Stomach smooth muscle (tissue), 2 donors: ENCODE data around the gene GRAMD1A.
A peak's percentile ranks its signal among the peaks of the same experiment; 100 is the strongest.
"Not testable (repeated sequence)": the region's sequence is repeated elsewhere in the genome, so short reads cannot be mapped to it uniquely, and the experiment has no call there.

Source experiments
- H3K27ac ChIP-seq: one replicate; pipeline ENCODE4 v1.7.0; 2013; ENCODE audit warnings: mild to moderate bottlenecking, low read length, inconsistent platforms
- H3K27me3 ChIP-seq, 2 donors: one replicate each; pipeline ENCODE4 v1.7.0; 2013; ENCODE audit warnings: low read length in 2 of 2; ENCODE audit not compliant: insufficient read depth in 2 of 2, control insufficient read depth in 1 of 2
- H3K36me3 ChIP-seq, 2 donors: one replicate each; pipeline ENCODE4 v1.7.0; 2013; ENCODE audit warnings: low read length in 2 of 2; ENCODE audit not compliant: control insufficient read depth in 2 of 2, insufficient read depth in 2 of 2
- H3K4me1 ChIP-seq: one replicate; pipeline ENCODE4 v1.7.0; 2013; ENCODE audit warnings: low read length; ENCODE audit not compliant: control insufficient read depth, insufficient read depth
- H3K4me3 ChIP-seq, 2 donors: one replicate each; pipeline ENCODE4 v1.7.0; 2013; ENCODE audit warnings: low read length in 2 of 2
- H3K9ac ChIP-seq, 2 donors: one replicate each; pipeline ENCODE4 v1.7.0; 2013; ENCODE audit warnings: low read length in 2 of 2, mild to moderate bottlenecking in 1 of 2
- H3K9me3 ChIP-seq, 2 donors: one replicate each; pipeline ENCODE4 v1.7.0; 2013; ENCODE audit warnings: low read length in 2 of 2; ENCODE audit not compliant: control insufficient read depth in 2 of 2
- donor health status: healthy.
- donor health status: Pancreatic carcinoma.

GRAMD1A gene

DNA sequence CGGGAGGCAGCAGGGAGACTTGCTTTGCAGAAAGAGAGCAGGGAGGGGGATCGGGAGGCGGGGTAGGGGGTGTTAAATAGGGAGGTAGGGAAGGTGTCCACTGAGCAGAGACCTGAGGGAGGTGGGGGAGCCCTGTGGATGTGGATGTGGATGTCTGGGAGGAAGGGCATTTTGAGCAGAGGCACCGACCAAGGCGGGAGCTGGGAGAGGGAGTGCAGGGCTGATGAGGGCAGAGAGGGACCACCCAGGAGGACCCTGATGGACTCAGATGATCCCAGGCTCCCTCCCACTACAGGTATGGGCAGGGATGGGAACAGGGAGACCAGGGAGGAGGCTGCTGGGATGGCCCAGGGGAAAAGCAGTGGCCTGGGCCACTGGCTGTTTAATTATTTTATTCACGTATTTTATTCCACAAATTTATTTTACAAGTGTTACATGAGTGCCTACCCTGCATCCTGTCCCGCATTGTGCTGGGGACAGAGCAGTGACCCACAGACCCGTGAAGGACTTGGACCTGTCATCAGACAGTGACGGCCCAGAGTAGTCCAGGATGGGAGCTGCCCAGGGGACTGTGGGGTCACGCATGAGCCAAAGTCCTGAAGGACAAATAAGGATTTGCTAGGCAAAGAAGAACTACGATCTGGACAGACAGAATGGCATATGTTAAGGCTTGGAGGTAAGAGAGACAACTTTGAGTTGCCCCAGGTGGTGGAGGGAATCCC lies 5.3 kb downstream of the GRAMD1A start:
- H3K4me3 ChIP-seq, result no peak overlapping the region
- H3K36me3 ChIP-seq, result peaks cover 8 to 15% of the 10 kb centered on the region in 2 donors
- no peaks in the 10 kb centered on the region for H3K27me3 ChIP-seq
- peak overlapping the region in 1 of 2 donors; percentile 22 for H3K9ac ChIP-seq
- H3K9me3 ChIP-seq, result no peaks in the 10 kb centered on the region
- no peak overlapping the region for H3K27ac ChIP-seq
- H3K4me1 ChIP-seq, result peaks cover 25% of the 10 kb centered on the region

DNA sequence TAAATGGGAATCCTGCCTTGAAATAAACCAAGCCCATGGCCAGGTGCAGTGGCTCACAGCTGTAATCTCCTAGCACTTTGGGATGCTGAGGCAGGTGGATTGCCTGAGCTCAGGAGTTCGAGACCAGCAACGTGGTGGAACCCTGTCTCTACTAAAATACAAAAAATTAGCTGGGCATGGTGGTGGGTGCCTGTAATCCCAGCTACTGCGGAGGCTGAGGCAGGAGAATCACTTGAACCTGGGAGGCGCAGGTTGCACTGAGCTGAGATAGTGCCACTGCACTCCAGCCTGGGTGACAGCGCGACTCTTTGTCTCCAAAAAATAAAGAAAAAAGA lies 5.9 kb downstream of the GRAMD1A start:
- not testable (repeated sequence) for H3K27ac ChIP-seq, H3K27me3 ChIP-seq, H3K4me3 ChIP-seq, H3K9me3 ChIP-seq
- Histone ChIP-seq H3K36me3 (peaks cover 12 to 16% of the 10 kb centered on the region in 2 donors), H3K4me1 (peaks cover 22% of the 10 kb centered on the region), H3K9ac (peak overlapping the region in 1 of 2 donors; percentile 22)

DNA sequence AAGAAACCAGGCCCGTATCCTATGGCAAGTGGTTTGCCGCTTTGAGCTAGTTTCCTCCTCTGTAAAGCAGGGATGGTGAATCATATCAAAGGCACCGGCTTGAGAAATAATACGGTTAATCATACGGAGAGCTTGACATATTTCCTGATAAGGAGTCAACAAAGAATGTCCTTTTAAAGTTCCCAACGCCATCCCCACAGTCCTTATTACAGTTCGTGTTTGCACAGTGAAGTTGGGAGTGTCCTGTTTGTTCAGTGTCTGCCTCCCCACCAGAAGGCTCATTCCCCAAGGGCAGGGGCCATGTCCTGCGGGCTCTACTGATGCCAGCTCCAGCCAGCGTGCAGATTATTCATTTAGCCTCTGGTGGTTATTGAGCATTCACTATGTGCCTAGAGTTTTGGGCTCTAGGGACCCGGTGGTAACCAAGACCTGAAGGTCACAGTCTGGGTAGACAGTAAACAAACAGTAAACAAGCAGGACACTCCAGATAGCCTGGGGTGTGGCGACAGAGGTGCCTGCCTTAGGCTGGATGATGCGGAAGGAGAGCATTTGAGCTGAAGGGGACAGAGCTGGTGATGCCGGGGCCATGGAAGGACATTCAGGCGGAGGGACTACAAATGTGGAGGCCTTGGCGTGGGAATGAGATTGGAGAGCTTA lies 6.3 kb downstream of the GRAMD1A start:
- Histone ChIP-seq H3K9ac (no peak overlapping the region), H3K4me3 (no peak overlapping the region), H3K36me3 (peaks cover 12 to 16% of the 10 kb centered on the region in 2 donors), H3K27ac (no peak overlapping the region), H3K4me1 (peaks cover 18% of the 10 kb centered on the region), H3K9me3 (no peaks in the 10 kb centered on the region), H3K27me3 (no peaks in the 10 kb centered on the region)

DNA sequence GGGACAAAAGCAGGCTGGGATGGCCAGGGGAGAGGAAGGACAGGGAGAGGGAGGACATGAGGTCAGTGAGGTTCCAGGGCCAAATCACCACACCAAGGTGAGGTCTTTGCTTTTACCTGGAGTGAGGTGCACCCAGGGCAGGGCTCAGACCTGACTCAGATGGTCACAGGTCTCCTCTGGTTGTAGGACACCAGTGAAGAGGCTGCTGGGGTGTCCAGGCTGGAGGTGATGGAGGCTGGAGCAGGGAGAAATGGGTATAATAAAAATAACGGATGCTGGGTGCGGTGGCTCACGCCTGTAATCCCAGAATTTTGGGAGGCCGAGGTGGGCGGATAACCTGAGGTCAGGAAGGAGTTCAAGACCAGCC lies 6.9 kb downstream of the GRAMD1A start:
- Histone ChIP-seq H3K27me3 (no peaks in the 10 kb centered on the region), H3K36me3 (peaks cover 14 to 17% of the 10 kb centered on the region in 2 donors), H3K9me3 (no peaks in the 10 kb centered on the region), H3K27ac (no peak overlapping the region), H3K4me1 (peaks cover 18% of the 10 kb centered on the region), H3K4me3 (no peak overlapping the region), H3K9ac (no peak overlapping the region)

DNA sequence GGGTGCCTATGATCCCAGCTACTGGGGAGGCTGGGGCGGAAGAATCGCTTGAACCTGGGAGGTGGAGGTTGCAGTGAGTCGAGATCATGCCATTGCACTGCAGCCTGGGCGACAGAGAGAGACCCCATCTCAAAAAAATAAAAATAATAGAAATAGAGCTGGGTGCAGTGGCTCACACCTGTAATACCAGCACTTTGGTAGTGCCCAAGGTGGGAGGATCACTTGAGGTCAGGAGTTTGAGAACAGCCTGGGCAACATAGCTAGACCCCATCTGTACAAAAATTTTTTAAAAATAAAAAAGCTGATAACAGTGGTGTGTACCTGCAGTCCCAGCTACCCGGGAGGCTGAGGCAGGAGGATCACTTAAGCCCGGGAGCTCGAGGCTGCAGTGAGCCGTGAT lies 7.3 kb downstream of the GRAMD1A start:
- H3K27ac ChIP-seq, H3K9ac ChIP-seq, H3K4me3 ChIP-seq, H3K27me3 ChIP-seq, H3K9me3 ChIP-seq: not testable (repeated sequence)
- peaks cover 22% of the 10 kb centered on the region for H3K4me1 ChIP-seq
- H3K36me3 ChIP-seq, result peaks cover 18 to 21% of the 10 kb centered on the region in 2 donors

DNA sequence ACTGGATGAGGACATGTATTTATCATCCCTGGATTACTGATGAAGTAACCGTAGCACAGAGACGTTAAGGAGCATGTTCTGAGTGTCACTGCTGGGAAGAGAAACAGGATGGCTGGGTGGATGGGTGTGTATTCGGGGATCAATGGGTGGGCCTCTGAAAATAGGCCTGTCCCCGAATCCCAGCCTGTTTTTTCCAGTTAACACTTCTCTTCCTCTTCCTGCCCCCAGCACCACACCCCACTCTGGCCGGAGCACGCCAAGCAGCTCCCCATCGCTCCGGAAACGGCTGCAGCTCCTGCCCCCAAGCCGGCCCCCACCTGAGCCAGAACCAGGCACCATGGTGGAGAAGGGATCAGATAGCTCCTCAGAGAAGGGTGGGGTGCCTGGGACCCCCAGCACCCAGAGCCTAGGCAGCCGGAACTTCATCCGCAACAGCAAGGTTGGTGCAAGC lies 8.8 kb downstream of the GRAMD1A start:
- peaks cover 18 to 26% of the 10 kb centered on the region in 2 donors for H3K36me3 ChIP-seq
- H3K9me3 ChIP-seq, result no peaks in the 10 kb centered on the region
- H3K9ac ChIP-seq, result no peak overlapping the region
- no peaks in the 10 kb centered on the region for H3K27me3 ChIP-seq
- H3K4me1 ChIP-seq, result peaks cover 22% of the 10 kb centered on the region
- peak overlapping the region; percentile 37 for H3K27ac ChIP-seq
- H3K4me3 ChIP-seq, result no peak overlapping the region

DNA sequence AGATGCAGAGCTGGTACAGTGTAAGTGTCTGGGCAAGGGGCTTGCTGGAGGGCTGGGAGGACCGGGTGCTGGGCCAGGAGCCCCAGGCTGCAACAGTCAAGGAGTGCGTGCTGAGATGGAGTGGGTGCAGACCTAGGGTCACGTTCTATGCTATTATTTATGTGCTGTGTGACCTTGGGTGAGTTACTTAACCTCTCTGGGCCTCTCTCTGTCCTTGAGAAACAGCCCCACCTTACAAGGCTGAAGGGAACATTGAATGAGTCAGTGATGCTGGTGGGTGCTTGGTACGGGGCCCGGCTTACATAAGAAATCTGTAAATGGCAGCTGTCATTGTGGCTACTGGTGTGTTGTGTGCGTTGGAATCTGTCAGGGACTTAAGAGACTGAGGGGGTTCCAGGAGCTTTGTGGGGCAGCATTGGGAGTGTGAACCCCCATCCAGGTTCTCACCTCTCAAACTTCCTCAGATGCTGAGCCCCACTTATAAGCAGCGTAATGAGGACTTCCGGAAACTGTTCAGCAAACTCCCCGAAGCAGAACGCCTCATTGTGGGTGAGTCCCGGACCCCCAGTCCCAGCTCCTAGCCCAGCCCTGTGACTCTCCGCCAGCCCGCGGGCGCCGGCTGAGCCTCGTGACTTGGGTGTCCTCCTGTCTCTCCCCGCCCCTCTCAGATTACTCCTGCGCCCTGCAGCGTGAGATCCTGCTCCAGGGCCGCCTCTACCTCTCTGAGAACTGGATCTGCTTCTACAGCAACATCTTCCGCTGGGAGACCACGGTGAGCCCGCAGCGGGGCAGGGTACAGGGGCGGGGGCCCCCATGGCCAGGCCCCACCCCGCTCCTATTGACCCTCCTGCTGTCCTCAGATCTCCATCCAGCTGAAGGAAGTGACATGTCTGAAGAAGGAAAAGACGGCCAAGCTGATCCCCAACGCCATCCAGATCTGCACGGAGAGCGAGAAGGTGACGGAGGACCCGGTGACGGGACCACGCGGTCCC lies 9.6 kb downstream of the GRAMD1A start:
- peaks cover 22 to 32% of the 10 kb centered on the region in 2 donors for H3K36me3 ChIP-seq
- peak overlapping the region; percentile 37 for H3K27ac ChIP-seq
- no peaks in the 10 kb centered on the region for H3K27me3 ChIP-seq
- H3K9ac ChIP-seq, result no peak overlapping the region
- no peak overlapping the region for H3K4me3 ChIP-seq
- H3K4me1 ChIP-seq, result peaks cover 21% of the 10 kb centered on the region
- no peaks in the 10 kb centered on the region for H3K9me3 ChIP-seq

DNA sequence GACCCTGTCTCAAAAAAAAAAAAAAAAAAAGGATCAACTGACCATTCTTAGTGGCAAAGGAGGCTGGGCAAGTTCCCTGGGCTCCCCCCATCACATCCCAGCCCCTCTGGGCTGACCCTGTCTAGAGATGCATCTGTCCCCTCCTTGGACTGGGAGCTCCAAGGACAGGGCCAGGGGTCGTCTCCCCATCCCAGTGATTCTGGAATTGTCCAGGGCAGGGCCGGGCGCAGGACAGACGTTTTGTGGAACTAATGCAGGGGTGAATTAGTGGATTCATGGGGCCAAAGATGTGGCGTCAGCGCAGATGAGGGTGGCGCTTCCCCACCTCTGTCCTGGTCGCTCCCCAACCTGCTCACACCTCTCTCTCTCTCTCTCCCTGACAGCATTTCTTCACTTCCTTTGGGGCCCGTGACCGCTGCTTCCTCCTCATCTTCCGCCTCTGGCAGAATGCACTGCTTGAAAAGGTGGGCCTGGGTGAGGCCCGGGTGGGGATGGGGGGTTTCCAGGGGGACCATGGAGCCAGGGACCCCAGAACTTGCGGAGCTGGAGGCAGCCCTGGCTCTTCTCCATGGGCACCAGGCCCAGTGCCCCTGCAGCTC lies 11.1 kb downstream of the GRAMD1A start:
- Histone ChIP-seq H3K27me3 (no peaks in the 10 kb centered on the region), H3K36me3 (peaks cover 26 to 43% of the 10 kb centered on the region in 2 donors), H3K4me3 (no peak overlapping the region), H3K4me1 (peaks cover 19% of the 10 kb centered on the region), H3K27ac (no peak overlapping the region), H3K9me3 (no peaks in the 10 kb centered on the region), H3K9ac (no peak overlapping the region)

DNA sequence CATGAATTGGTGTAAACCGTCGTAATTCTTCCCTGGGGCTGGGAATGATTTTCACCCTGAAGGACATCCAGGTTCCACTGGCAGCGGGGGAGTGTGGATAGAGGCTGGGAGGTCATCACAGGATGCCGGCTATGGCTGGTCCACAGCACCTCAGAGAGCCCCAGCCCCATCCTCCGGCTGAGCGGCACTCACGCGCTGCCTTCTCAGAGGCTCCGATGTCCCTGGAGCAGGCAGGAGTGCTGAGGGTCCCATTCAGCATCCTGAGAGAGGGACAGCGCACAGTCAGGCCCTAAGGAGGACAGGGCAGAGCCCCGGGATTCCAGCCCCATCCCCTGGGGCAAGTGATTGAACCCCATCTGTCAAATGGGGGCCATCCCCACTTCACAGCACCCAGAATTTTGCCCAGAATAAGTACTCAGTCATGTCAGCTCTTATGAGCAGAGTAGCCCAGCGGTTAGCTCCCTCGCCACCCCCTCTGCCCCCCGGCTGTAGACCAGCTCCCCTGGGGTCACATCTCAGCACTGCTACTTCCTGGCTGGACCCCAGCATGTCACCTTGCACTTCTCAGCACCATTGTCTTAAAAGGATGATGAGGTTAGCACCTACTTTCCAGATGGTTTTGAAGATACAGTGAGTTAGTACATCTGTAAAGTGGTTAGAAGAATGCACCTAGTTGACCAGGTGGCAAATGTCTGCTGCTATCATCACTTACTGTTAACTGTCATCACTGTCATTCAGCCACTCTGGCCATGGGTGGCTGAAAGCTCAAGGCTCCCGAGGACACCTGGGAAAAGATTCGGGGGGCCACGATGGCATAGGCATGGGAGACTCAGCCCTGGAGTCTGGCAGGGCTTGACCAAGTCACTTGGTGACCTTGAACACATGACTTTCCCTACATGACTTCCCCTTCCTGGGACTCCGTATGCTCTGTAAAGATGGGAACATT lies 11.9 kb downstream of the GRAMD1A start:
- Histone ChIP-seq H3K27me3 (no peaks in the 10 kb centered on the region), H3K9me3 (no peaks in the 10 kb centered on the region), H3K4me3 (no peak overlapping the region), H3K27ac (no peak overlapping the region), H3K36me3 (peaks cover 26 to 42% of the 10 kb centered on the region in 2 donors), H3K4me1 (peaks cover 19% of the 10 kb centered on the region), H3K9ac (peak overlapping the region in 1 of 2 donors; percentile 15)
